Spleen (tissue), 11 donors: ENCODE results near the gene SCAND1. TPM values are rescaled to one million over a fixed set of nuclear protein-coding genes. Genes with fewer than 3 reads are reported as not detected.

Experiments used
- DNase-seq: peaks from one replicate; pipeline ENCODE4 v3.0.0-alpha.2; 2020
- H3K27ac ChIP-seq, 8 donors: fragments of 200-600 bp; sonication (generic) in 7 of 8; 1 replicate in 4 of 8; 2 replicates in 4 of 8; pipeline versions ENCODE4 v1.5.0 to v1.8.0; 2016 to 2021; ENCODE audit warnings: inconsistent platforms in 4 of 8, mild to moderate bottlenecking in 4 of 8, moderate library complexity in 1 of 8
- H3K27me3 ChIP-seq, 7 donors: fragments of 200-600 bp; sonication (generic) in 6 of 7; replicated peaks in 1 of 7; 1 replicate in 4 of 7; 2 replicates in 3 of 7; pipeline versions ENCODE4 v1.5.0 to v1.8.0; 2016 to 2021; ENCODE audit warnings: inconsistent platforms in 3 of 7, mild to moderate bottlenecking in 1 of 7
- H3K36me3 ChIP-seq, 6 donors: fragments of 200-600 bp; sonication (generic) in 5 of 6; 1 replicate in 4 of 6; 2 replicates in 2 of 6; pipeline versions ENCODE4 v1.5.0 to v1.8.0; 2016 to 2021; ENCODE audit warnings: inconsistent platforms in 2 of 6
- H3K4me1 ChIP-seq, 6 donors: fragments of 200-600 bp; sonication (generic) in 5 of 6; 1 replicate in 3 of 6; 2 replicates in 3 of 6; pipeline versions ENCODE4 v1.5.0 to v1.8.0; 2016 to 2021; ENCODE audit warnings: inconsistent platforms in 3 of 6
- H3K4me3 ChIP-seq, 8 donors: fragments of 200-600 bp; sonication (generic) in 7 of 8; 1 replicate in 4 of 8; 2 replicates in 4 of 8; pipeline versions ENCODE4 v1.5.0 to v1.8.0; 2016 to 2021; ENCODE audit warnings: inconsistent platforms in 4 of 8, mild to moderate bottlenecking in 4 of 8, moderate library complexity in 2 of 8
- H3K9me3 ChIP-seq, 8 donors: fragments of 200-600 bp; sonication (generic) in 7 of 8; 1 replicate in 4 of 8; 2 replicates in 4 of 8; pipeline versions ENCODE4 v1.5.0 to v1.8.0; 2016 to 2021; ENCODE audit warnings: inconsistent platforms in 4 of 8
- CTCF ChIP-seq, 11 experiments: fragments of 200-600 bp in 7 of 11; fragments of 450-650 bp in 4 of 11; sonication (generic) in 4 of 11; IDR thresholded peaks in 8 of 11; conservative IDR thresholded peaks in 3 of 11; 1 replicate in 7 of 11; 2 replicates in 4 of 11; pipeline versions ENCODE4 v1.4.0 to v1.8.0; 2016 to 2021; ENCODE audit warnings: antibody characterized with exemption in 11 of 11, inconsistent platforms in 4 of 11, mild to moderate bottlenecking in 1 of 11
- POLR2A ChIP-seq, 3 donors: fragments of 450-650 bp; IDR thresholded peaks; one replicate each; pipeline ENCODE4 v1.5.1; 2017; ENCODE audit warnings: antibody characterized with exemption in 3 of 3, mild to moderate bottlenecking in 1 of 3
- POLR2AphosphoS5 ChIP-seq, 3 donors: sonication (generic); formaldehyde crosslinking; IDR thresholded peaks; one replicate each; pipeline ENCODE4 v1.5.1; 2017; ENCODE audit warnings: antibody characterized with exemption in 3 of 3
- WGBS, 5 donors: extraction: QIAGEN DNeasy Blood & Tissue Kit in 3 of 5; methylation state at CpG; one replicate each; pipeline versions ENCODE4 v1.1.5 to v1.1.7; 2013 to 2018; 5-methylcytosine and 5-hydroxymethylcytosine counted together
- intact Hi-C: fragments of 100-400 bp; cut with DNase I; formaldehyde crosslinking; loops from one replicate; pipeline ENCODE4 v1.15.0; 2023; ENCODE audit warnings: low total_unique reads
- polyA plus RNA-seq, 3 donors: library from polyadenylated mRNA; stranded (reverse); fragments of 200-250 nt; gene quantifications; one replicate each; pipeline ENCODE4 v1.2.1, GENCODE V29; 2013
- total RNA-seq, 7 donors: library from RNA; depleted of rRNA in 3 of 7; stranded (reverse); fragments of >200 nt in 3 of 7; fragmentation: NEBNext Ultra II Directional in 4 of 7; extraction: Animal tissue kit (Norgen Biotek cat#: 25700) in 4 of 7; gene quantifications; one replicate each; pipeline versions ENCODE4 v1.1.0 to v1.2.1, GENCODE V29; 2016 to 2021
- donor health status: healthy with polysubstance abuse.
- donor health status: DM: no; HTN: no; CAD: no; lungs with moderate emphysema.
- donor health status: DM: no; HTN: no; CAD: no.
- donor health status: Bipolar disorder and iron deficiency.
- donor health status: healthy.
- donor health status: DM: no; HTN: no; CAD: no.
- donor health status: DM: yes; HTN: yes; CAD: no.

Gene SCAND1
- total and polyA plus RNA-seq, 10 donors: 50.0 to 291 (median 64.7) TPM

- peaks cover 0 to 100% (median 74%) of the 10 kb centered on the region in 6 donors for H3K36me3 ChIP-seq
- WGBS, 5 donors: 91 to 99% (median 94%) methylated on average over 4 of the region's 4 CpGs
Observed at GRCh38 chr20:35934050-35934449, 20.3 kb downstream of the SCAND1 start.

GRCh38 chr20:35929301-35929700, 25.0 kb downstream of the SCAND1 start:
- intact Hi-C loops: no loop called here
- TF ChIP-seq POLR2A (IDR thresholded peaks at IDR 0.05) (no peak), POLR2AphosphoS5 (IDR thresholded peaks at IDR 0.05) (no peak)
- 90 to 97% (median 97%) methylated on average over 2 of the region's 2 CpGs for WGBS, 5 donors
- Histone ChIP-seq H3K4me1 (no peaks in the 10 kb centered on the region), H3K27ac (no peak overlapping the region), H3K36me3 (peaks cover 4 to 95% (median 70%) of the 10 kb centered on the region in 6 donors), H3K4me3 (no peak overlapping the region), H3K9me3 (no peaks in the 10 kb centered on the region), H3K27me3 (no peaks in the 10 kb centered on the region)
- no peak for DNase-seq

More at GRCh38 chr20:35934050-35934449, 20.3 kb downstream of the SCAND1 start:
- Histone ChIP-seq H3K27me3 (no peaks in the 10 kb centered on the region), H3K27ac (no peak overlapping the region), H3K4me1 (no peaks in the 10 kb centered on the region), H3K4me3 (no peak overlapping the region), H3K9me3 (no peaks in the 10 kb centered on the region)
- TF ChIP-seq CTCF (IDR thresholded peaks at IDR 0.05 in 8 of 11, conservative IDR thresholded peaks at IDR 0.05 in 3 of 11): no peak
- no peak for TF ChIP-seq POLR2A (IDR thresholded peaks at IDR 0.05)
- no peak for TF ChIP-seq POLR2AphosphoS5 (IDR thresholded peaks at IDR 0.05)
- intact Hi-C loops: no loop called here
- DNase-seq: no peak

GRCh38 chr20:35920523-35920922, 33.8 kb downstream of the SCAND1 start:
- intact Hi-C loops: no loop called here
- Histone ChIP-seq H3K27me3 (no peaks in the 10 kb centered on the region), H3K27ac (no peak overlapping the region), H3K4me3 (no peak overlapping the region), H3K4me1 (no peaks in the 10 kb centered on the region), H3K9me3 (no peaks in the 10 kb centered on the region), H3K36me3 (peaks cover 0 to 98% (median 49%) of the 10 kb centered on the region in 6 donors)
- 96 to 99% (median 97%) methylated on average over 3 of the region's 3 CpGs for WGBS, 5 donors
- no peak for DNase-seq
- TF ChIP-seq POLR2A (IDR thresholded peaks at IDR 0.05) (no peak), POLR2AphosphoS5 (IDR thresholded peaks at IDR 0.05) (no peak), CTCF (IDR thresholded peaks at IDR 0.05 in 8 of 11, conservative IDR thresholded peaks at IDR 0.05 in 3 of 11) (no peak)

GRCh38 chr20:35918021-35918420, 36.3 kb downstream of the SCAND1 start:
- Histone ChIP-seq H3K27me3 (no peaks in the 10 kb centered on the region), H3K4me1 (no peaks in the 10 kb centered on the region), H3K4me3 (no peak overlapping the region), H3K9me3 (no peaks in the 10 kb centered on the region), H3K27ac (no peak overlapping the region), H3K36me3 (peaks cover 0 to 100% (median 74%) of the 10 kb centered on the region in 6 donors)
- intact Hi-C loops: no loop called here
- TF ChIP-seq POLR2A (IDR thresholded peaks at IDR 0.05) (no peak), CTCF (IDR thresholded peaks at IDR 0.05 in 8 of 11, conservative IDR thresholded peaks at IDR 0.05 in 3 of 11) (no peak), POLR2AphosphoS5 (IDR thresholded peaks at IDR 0.05) (no peak)
- DNase-seq: no peak
- 97 to 100% (median 100%) methylated on average over 1 of the region's 1 CpG for WGBS, 5 donors

- Histone ChIP-seq H3K27ac (no peak overlapping the region), H3K9me3 (no peaks in the 10 kb centered on the region), H3K4me1 (no peaks in the 10 kb centered on the region), H3K36me3 (peaks cover 0 to 100% (median 80%) of the 10 kb centered on the region in 6 donors), H3K27me3 (no peaks in the 10 kb centered on the region), H3K4me3 (no peak overlapping the region)
- 25 to 48% (median 40%) methylated on average over 3 of the region's 3 CpGs for WGBS, 5 donors
- DNase-seq: no peak
- TF ChIP-seq POLR2A (IDR thresholded peaks at IDR 0.05) (no peak), POLR2AphosphoS5 (IDR thresholded peaks at IDR 0.05) (no peak)
- intact Hi-C loops: no loop called here
Observed at GRCh38 chr20:35917077-35917476, 37.2 kb downstream of the SCAND1 start.
